ENCODE data around the gene TBC1D7.

Gene TBC1D7

GRCh38 chr6:13357551-13358075, 29.3 kb upstream of the TBC1D7 start:
- DNase-seq: peak in 9 of 10 donors; percentile 22 to 95 (median 65)
- intact Hi-C loops (cut with DNase I): loop anchor here (10.0 kb wide), 1 partner anchor 57 kb away; no protein-coding TSS in a partner anchor

GRCh38 chr6:13355999-13356785, 27.9 kb upstream of the TBC1D7 start:
- intact Hi-C loops (cut with DNase I): loop anchor here (10.0 kb wide), 1 partner anchor 59 kb away; no protein-coding TSS in a partner anchor
- DNase-seq: no peak

GRCh38 chr6:13355043-13355945, 27.0 kb upstream of the TBC1D7 start:
- intact Hi-C loops (cut with DNase I): loop anchor here (10.0 kb wide), 1 partner anchor 60 kb away; no protein-coding TSS in a partner anchor
- DNase-seq: no peak

- no peak for DNase-seq
- intact Hi-C loops (cut with DNase I): loop anchor here (10.0 kb wide), 1 partner anchor 60 kb away; no protein-coding TSS in a partner anchor
Measured at GRCh38 chr6:13354331-13355042, 26.1 kb upstream of the TBC1D7 start.

- intact Hi-C loops (cut with DNase I): loop anchor here (10.0 kb wide), 1 partner anchor 63 kb away; no protein-coding TSS in a partner anchor
Measured at GRCh38 chr6:13352165-13352564, 23.8 kb upstream of the TBC1D7 start.

GRCh38 chr6:13351271-13351670, 22.9 kb upstream of the TBC1D7 start:
- DNase-seq: peak in 7 of 10 donors; percentile 28 to 89 (median 36)
- intact Hi-C loops (cut with DNase I): loop anchor here (10.0 kb wide), 1 partner anchor 64 kb away; no protein-coding TSS in a partner anchor

More at GRCh38 chr6:13352165-13352564, 23.8 kb upstream of the TBC1D7 start:
- no peak for DNase-seq

GRCh38 chr6:13349811-13350506, 21.6 kb upstream of the TBC1D7 start:
- intact Hi-C loops (cut with DNase I): loop anchor here (10.0 kb wide), 1 partner anchor 65 kb away; no protein-coding TSS in a partner anchor
- no peak for DNase-seq

DNA sequence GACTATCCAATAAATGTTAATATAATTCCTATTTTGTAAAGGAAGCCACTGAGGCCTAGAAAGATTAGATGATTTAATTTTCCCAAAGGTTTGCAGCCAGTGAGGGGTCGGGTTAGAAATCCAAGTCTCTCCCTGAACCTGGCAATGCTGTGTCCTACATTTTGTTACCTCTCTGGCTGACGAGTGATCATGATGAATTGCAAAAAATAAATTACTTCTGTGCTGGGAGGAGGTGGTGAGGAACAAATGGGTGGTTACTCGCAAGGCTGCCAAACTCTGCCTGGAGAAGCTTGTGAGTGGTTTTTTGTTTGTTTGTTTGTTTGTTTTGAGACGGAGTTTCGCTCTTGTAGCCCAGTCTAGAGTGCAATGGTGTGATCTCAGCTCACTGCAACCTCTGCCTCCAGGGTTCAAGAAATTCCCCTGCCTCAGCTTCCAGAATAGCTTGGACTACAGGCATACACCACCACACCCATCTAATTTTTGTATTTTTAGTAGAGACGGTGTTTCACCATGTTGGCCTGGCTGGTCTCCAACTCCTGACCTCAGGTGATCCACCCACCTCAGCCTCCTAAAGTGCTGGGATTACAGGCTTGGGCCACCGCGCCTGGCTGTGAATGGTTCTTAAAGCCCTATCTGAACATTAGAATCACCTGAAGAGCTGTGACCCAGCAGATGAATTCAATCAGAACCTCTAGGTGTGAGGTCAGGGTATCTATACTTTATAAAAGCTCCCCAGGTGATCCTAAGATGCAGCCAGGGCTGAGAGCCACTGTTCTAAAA, 20.2 kb upstream of the TBC1D7 start:
- DNase-seq: peak in 1 of 10 donors; percentile 71
- intact Hi-C loops (cut with DNase I): no loop called here

DNA sequence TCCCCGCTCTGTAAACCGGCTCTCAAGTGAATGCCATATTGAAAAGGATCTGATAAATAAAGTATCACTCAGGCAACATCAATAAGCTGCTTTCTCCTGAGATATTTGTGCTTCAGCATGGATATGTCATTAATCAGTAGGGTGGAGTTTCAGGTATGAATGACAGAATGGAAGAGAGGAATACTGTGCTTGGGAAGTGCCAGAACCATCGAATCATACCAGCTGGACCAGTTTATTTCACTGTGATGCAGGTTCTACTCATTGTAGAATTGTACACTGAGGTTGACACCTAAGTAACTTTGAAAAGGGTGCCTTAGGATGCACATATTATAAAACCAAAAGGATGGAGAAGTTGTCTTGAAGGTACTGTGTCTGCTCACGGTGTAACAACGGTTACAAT, 17.9 kb upstream of the TBC1D7 start:
- intact Hi-C loops (cut with DNase I): no loop called here
- no peak for DNase-seq

DNA sequence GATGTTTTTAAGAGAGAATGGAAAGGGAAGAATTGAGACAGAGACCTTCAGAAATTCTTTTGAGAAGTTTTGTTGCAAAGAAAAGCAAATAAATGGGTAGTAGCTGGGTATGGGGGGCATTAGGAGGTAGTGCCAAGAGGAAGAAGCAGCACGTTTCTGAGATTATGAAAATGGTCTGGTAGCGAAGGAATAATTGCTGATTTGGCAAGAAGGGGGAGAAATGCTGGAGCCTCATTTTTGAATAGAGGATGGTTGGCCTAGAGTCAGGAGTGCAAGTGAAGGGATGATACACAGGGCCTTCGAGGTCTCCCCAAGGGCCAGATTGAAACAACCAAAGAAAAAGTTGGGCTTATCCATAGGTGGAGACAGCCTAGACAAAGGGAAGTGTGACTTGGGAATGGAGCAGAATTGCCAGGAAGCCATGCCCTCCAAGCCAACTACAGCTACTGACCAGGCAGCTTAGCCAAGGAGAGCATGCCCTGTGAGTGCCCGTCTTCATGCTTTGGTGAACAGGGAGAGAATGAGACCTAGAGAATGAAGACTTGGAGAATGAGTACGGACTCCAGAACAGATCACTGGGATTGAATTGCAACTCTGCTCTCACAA, 14.2 kb upstream of the TBC1D7 start:
- DNase-seq: no peak

GRCh38 chr6:13339863-13340630, 11.7 kb upstream of the TBC1D7 start:
- no peak for DNase-seq
- intact Hi-C loops (cut with DNase I): loop anchor here (5.0 kb wide), 1 partner anchor 197 kb away; no protein-coding TSS in a partner anchor

More for the DNA sequence above, 14.2 kb upstream of the TBC1D7 start:
- intact Hi-C loops (cut with DNase I): no loop called here

DNA sequence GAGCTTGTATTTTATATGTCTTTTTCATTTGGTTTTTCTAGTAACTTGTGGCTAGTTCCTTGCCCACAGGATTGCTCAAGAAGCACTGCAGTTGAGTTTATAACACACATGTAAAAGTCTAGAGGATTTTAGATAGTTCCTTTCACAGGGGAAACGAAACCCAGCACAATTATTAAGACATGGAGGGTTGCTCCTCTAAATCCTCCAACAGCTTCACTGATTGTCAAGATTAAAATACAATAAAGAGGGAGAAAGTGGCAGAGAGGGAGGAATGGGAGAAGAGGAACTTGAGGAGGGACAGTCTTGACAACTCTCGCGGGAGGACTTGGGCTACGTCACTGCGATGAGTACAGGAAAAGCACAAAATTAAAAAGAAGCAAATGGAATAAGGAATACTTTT, 9.7 kb upstream of the TBC1D7 start:
- intact Hi-C loops (cut with DNase I): loop anchor here (5.0 kb wide), 1 partner anchor 199 kb away; no protein-coding TSS in a partner anchor
- no peak for DNase-seq

DNA sequence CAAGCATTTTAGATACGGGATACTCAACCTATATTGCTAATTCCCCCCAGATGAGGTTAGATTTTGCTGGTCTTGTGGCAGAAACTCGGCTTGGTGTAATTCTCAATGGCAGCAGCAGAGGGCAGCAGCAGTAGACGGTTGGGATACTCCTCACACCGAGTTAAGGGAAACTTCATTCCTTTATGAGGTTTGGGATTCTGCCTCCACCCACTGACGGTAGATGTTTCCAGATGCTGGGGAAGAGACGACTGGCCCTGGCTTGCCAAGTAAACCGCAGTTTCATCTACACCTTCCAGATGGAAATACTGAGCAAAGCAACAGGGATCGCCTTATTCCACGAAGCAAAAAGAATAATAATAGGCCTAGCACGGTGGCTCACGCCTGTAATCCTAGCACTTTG, 8.2 kb upstream of the TBC1D7 start:
- DNase-seq: peak; percentile 66 to 97 (median 91)
- intact Hi-C loops (cut with DNase I): loop anchor here (1.0 to 5.0 kb wide), 3 partner anchors 201 to 279 kb away; partner anchors contain the start of gene NOL7

DNA sequence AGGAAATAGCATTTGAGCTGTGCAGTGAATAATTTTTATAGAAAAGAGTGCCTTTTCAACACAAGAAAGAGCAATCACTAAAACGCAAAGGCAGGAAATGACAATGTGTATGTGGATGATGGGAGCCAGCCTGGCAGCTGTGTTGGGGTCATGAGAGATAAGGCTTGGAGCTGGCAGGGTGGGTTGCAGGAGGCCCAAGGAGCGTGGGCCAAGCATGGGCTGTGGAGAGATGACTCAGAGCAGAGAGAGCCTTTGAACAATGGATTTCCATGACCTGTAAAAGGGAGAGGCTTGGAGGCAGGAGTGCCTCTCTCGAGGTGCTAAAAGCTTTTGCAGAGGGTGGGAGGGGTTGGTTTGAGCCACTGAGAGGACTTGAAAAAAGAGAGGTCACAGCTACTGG, 6.6 kb upstream of the TBC1D7 start:
- intact Hi-C loops (cut with DNase I): loop anchor here (2.0 to 5.0 kb wide), 2 partner anchors 150 to 202 kb away; no protein-coding TSS in a partner anchor
- DNase-seq: no peak

GRCh38 chr6:13332349-13332706, 4.0 kb upstream of the TBC1D7 start:
- intact Hi-C loops (cut with DNase I): no loop called here
- no peak for DNase-seq

DNA sequence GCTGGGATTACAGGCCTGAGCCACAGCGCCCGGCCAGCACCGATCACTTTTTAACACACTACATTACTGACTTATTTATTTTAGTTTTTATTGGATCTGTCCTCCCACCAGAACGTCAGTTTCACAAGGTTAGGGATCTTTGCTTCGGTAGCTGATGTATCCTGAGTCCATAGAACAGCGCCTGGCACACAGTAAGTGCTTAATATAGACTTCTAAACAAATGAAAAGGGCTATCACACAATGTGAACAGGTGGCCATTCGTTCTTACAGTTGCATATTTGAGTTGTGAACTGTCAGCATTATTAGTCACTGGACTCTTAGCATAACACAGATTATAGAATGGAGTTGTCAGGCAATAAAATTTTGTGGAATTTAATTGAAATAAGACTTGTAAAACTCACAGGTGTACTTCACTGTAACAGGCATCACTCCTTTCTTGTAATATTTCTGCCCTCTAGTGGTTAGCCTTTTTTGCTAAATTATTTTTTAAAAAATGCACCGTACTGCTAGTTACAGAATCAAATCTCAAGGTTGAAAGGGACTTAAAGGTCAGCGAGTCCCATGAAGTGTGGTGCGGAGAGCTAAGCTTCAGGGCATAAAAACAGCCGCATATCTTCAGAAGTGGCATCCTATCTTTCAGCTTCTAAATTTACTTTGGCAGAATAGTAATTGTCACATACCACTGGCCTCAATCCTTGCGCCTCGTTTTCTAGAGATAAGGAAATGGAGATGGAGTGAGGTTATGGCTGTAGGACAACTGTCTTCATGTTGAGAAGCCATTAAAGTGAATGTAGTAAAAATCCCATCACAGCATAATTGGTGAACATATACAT, 3.4 kb upstream of the TBC1D7 start:
- intact Hi-C loops (cut with DNase I): loop anchor here (2.0 kb wide), 2 partner anchors 137 to 421 kb away; no protein-coding TSS in a partner anchor
- no peak for DNase-seq

All from posterior cingulate gyrus (tissue), 11 donors.